ENCODE measurements around the gene EIF2B4. TPM values are rescaled to one million over a fixed set of nuclear protein-coding genes. Genes with fewer than 3 reads are reported as not detected.
A peak's percentile ranks its signal among the peaks of the same experiment; 100 is the strongest.
"Not testable (repeated sequence)": the region's sequence is repeated elsewhere in the genome, so short reads cannot be mapped to it uniquely, and the experiment has no call there.

EIF2B4 gene
- total RNA-seq, 1 donor from 2014 or later = 49.6 TPM

DNA sequence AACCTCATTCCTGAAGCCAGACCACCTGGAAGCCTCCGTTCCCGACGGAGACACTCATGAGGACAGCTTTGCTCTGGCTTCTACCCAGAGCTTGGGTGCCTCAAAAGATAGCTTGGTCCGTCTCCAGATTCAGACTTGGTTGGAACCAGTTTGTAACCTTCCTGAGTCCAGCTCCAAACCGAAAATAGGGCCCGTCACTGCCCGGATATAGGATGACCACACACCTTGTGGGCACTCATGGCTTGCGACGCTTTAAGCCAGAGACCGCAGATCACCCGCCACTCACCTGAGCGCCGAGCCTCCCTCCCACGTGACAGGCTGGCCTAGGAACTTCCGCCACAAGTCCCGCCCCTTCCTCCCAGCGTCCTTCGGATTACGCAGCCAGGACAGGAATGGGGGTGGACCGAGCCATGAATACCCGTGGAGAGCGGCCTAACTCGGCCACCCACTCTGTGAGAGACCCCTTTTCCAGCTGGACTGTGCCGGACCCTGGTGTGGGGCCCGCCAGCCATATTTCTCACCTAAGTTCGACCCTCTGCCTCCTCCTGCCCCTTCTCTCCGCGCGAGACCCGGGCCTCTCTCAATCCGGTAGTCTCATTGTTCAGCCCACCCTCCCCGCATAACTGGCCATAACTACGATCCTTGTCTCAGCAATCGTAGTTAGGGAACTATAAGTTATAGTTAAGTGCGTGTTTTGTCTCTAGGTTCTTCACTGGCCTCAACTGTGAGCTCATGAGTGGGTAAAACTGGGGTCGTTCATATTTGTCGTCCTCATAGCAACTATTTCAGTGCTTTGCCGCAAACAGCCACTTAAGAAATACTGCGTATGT lies 47.2 kb downstream of the EIF2B4 start, which contains the start of gene MPV17:
Gene MPV17 (minus strand): TSS at position 332 of the 830 bp plus-strand sequence. CDS start 580 bp downstream, outside the sequence.
- H3K4me3 Mint-ChIP-seq (ENCODE audit: low read depth) = peak within 1 kb of the TSS; percentile 89
- H3K4me1 Mint-ChIP-seq (ENCODE audit: low read depth) = peaks cover 11% of the 10 kb centered on the region
- H3K27ac Mint-ChIP-seq = peak within 1 kb of the TSS; percentile 99
- H3K36me3 Mint-ChIP-seq (ENCODE audit: insufficient read depth) = peaks cover 15% of the 10 kb centered on the region
- no peaks in the 10 kb centered on the region for H3K9me3 Mint-ChIP-seq (ENCODE audit: low read depth)
- H3K27me3 Mint-ChIP-seq = no peaks in the 10 kb centered on the region
- peak; percentile 80 for DNase-seq (ENCODE audit: low spot score, unreplicated experiment)
- TF ChIP-seq, protein P1, sequence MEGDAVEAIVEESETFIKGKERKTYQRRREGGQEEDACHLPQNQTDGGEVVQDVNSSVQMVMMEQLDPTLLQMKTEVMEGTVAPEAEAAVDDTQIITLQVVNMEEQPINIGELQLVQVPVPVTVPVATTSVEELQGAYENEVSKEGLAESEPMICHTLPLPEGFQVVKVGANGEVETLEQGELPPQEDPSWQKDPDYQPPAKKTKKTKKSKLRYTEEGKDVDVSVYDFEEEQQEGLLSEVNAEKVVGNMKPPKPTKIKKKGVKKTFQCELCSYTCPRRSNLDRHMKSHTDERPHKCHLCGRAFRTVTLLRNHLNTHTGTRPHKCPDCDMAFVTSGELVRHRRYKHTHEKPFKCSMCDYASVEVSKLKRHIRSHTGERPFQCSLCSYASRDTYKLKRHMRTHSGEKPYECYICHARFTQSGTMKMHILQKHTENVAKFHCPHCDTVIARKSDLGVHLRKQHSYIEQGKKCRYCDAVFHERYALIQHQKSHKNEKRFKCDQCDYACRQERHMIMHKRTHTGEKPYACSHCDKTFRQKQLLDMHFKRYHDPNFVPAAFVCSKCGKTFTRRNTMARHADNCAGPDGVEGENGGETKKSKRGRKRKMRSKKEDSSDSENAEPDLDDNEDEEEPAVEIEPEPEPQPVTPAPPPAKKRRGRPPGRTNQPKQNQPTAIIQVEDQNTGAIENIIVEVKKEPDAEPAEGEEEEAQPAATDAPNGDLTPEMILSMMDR (IDR thresholded peaks at IDR 0.05; ENCODE audit: unreplicated experiment) = no peak

DNA sequence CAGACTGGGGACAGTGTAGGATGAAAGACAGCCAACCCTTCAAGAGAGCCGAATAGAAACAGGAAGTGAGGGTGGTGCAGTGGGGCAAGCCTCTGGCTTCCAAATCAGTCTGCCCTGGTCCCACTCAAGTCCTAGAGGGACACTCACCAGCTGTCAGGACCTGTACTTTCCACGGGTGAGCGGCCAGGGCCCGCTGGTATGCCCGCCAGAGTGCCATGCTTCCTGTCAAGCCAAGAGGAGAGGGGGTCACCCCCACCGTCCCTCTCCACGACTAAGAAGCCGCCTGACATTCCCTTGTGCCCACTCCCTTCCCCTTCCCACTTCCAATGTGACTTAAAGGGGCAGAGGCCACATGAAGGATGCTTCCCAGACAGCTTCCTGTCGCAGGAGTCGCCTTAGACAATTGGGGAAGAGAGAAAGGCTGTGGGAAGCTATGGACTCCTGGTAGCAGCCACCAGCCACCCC lies 47.8 kb downstream of the EIF2B4 start:
- TF ChIP-seq, protein P1 (IDR thresholded peaks at IDR 0.05; ENCODE audit: unreplicated experiment) = no peak
- Mint-ChIP-seq H3K4me1 (ENCODE audit: low read depth) (peaks cover 11% of the 10 kb centered on the region), H3K27ac (peak overlapping the region; percentile 99), H3K36me3 (ENCODE audit: insufficient read depth) (peaks cover 13% of the 10 kb centered on the region), H3K27me3 (no peaks in the 10 kb centered on the region), H3K4me3 (ENCODE audit: low read depth) (peak overlapping the region; percentile 89), H3K9me3 (ENCODE audit: low read depth) (no peaks in the 10 kb centered on the region)
- no peak for DNase-seq (ENCODE audit: low spot score, unreplicated experiment)

DNA sequence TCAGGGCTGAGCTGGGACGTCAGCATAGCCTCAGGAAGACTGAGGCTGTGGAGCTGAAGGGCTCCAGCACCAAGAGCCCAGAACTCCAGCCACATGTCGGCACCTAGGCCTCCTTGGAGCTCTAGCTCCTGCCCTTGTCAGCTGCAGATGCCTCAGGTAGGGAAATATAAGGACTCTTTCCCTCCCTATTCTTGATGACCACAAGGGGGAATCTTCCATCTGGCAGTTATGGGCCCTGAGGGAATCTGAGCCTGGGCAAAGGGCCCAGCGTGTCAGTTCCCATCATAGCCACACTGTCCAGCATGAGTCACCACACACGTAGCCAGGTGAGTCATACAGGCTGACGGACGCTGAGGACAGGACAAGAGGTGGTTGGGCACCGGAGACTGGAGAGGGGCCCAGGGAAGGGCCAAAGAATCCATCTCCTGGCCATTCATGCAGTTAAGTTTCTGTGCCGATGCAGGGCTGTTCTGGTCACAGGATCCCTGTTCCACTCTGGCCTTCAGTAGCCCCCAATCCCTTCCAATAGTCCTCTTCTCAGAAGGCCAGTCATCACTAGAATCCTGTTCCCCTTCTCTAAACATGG lies 49.1 kb downstream of the EIF2B4 start:
- Mint-ChIP-seq H3K36me3 (ENCODE audit: insufficient read depth) (peaks cover 3% of the 10 kb centered on the region), H3K9me3 (ENCODE audit: low read depth) (no peaks in the 10 kb centered on the region), H3K27me3 (no peaks in the 10 kb centered on the region), H3K4me1 (ENCODE audit: low read depth) (peaks cover 11% of the 10 kb centered on the region), H3K27ac (peak overlapping the region; percentile 51), H3K4me3 (ENCODE audit: low read depth) (peak overlapping the region; percentile 52)
- TF ChIP-seq, protein P1 (IDR thresholded peaks at IDR 0.05; ENCODE audit: unreplicated experiment) = peak; percentile 26
- no peak for DNase-seq (ENCODE audit: low spot score, unreplicated experiment)

DNA sequence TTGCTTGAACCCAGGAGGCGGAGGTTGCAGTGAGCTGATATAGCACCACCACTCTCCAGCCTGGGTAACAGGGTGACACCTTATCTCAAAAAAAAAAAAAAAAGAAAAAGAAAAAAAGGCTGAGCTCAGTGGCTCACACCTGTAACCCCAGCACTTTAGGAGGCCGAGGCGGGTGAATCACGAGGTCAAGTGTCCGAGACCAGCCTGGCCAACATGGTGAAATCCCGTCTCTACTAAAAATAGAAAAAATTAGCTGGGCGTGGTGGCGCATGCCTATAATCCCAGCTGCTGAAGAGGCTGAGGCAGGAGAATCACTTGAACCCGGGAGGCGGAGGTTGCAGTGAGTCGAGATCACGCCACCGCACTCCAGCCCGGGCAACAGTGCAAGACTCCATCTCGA lies 50.3 kb downstream of the EIF2B4 start:
- H3K4me3 Mint-ChIP-seq (ENCODE audit: low read depth); H3K36me3 Mint-ChIP-seq (ENCODE audit: insufficient read depth); DNase-seq (ENCODE audit: low spot score, unreplicated experiment); H3K27me3 Mint-ChIP-seq; H3K9me3 Mint-ChIP-seq (ENCODE audit: low read depth); H3K27ac Mint-ChIP-seq: not testable (repeated sequence)
- H3K4me1 Mint-ChIP-seq (ENCODE audit: low read depth) = peaks cover 11% of the 10 kb centered on the region

DNA sequence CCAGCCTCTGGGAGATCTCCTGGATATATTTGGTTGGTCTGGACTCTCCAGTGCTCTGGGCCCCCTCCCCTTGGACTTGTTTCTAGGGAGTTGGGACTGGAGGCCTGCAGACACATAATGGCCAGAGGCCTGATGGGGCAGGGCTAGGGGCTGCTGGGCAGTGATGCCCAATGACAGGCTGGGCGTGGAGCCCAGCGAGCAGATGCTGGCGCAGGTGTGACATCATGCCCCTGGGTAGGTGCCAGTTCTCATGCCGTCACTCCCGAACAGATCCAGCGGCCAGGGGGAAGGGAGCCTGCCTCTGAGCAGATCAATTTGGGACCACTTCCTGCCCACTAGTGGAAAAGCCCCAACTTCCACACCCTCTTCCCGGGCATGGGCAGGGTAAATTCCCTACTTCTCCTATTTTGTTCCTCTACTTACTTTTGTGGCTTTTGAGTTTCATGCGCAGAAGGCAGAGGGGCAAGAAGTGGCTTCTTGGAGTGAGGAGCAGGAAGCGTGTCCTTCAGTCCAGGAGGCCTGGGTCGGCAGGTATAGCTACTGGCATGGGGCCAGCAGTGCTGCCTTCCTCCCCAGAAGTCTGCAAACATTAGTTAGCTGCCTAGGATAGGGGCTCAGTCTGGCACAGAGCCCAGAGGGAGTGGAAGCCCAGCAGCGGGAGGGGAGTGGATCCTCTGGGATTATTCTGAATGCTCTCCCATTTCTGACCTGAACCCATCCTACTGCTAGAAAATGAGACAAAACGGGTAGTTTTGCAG lies 53.3 kb downstream of the EIF2B4 start:
- Mint-ChIP-seq H3K27ac (no peak overlapping the region), H3K9me3 (ENCODE audit: low read depth) (no peaks in the 10 kb centered on the region), H3K27me3 (no peaks in the 10 kb centered on the region), H3K4me1 (ENCODE audit: low read depth) (no peaks in the 10 kb centered on the region), H3K4me3 (ENCODE audit: low read depth) (no peak overlapping the region), H3K36me3 (ENCODE audit: insufficient read depth) (no peaks in the 10 kb centered on the region)
- DNase-seq (ENCODE audit: low spot score, unreplicated experiment) = no peak
- TF ChIP-seq, protein P1 (IDR thresholded peaks at IDR 0.05; ENCODE audit: unreplicated experiment) = no peak
